ENCODE data around the gene TRIO. TPM values are rescaled to one million over a fixed set of nuclear protein-coding genes. Genes with fewer than 3 reads are reported as not detected.

Gene TRIO
- total RNA-seq, 1 experiment from 2014 or later = 42.1 TPM

GRCh38 chr5:14144586-14145434, 1.7 kb downstream of the TRIO start:
- peak; percentile 94 for DNase-seq (ENCODE audit: low spot score)
- in situ Hi-C loops (cut with HindIII; ENCODE audit: low sequenced_read_pairs) = no loop called here

GRCh38 chr5:14145435-14146334, 2.5 kb downstream of the TRIO start:
- DNase-seq (ENCODE audit: low spot score) = peak; percentile 56
- in situ Hi-C loops (cut with HindIII; ENCODE audit: low sequenced_read_pairs) = no loop called here

GRCh38 chr5:14146725-14147124, 3.6 kb downstream of the TRIO start:
- in situ Hi-C loops (cut with HindIII; ENCODE audit: low sequenced_read_pairs) = no loop called here
- DNase-seq (ENCODE audit: low spot score) = no peak

- in situ Hi-C loops (cut with HindIII; ENCODE audit: low sequenced_read_pairs) = no loop called here
- DNase-seq (ENCODE audit: low spot score) = no peak
These were observed 4.1 kb downstream of the TRIO start for GRCh38 chr5:14147210-14147609.

GRCh38 chr5:14148483-14148882, 5.3 kb downstream of the TRIO start:
- in situ Hi-C loops (cut with HindIII; ENCODE audit: low sequenced_read_pairs) = no loop called here
- DNase-seq (ENCODE audit: low spot score) = no peak

- in situ Hi-C loops (cut with HindIII; ENCODE audit: low sequenced_read_pairs) = no loop called here
- no peak for DNase-seq (ENCODE audit: low spot score)
These were observed 5.9 kb downstream of the TRIO start for GRCh38 chr5:14148890-14149671.

- in situ Hi-C loops (cut with HindIII; ENCODE audit: low sequenced_read_pairs) = no loop called here
- DNase-seq (ENCODE audit: low spot score) = no peak
These were observed 6.6 kb downstream of the TRIO start for GRCh38 chr5:14149672-14150274.

- in situ Hi-C loops (cut with HindIII; ENCODE audit: low sequenced_read_pairs) = no loop called here
- no peak for DNase-seq (ENCODE audit: low spot score)
These were observed 8.3 kb downstream of the TRIO start for GRCh38 chr5:14151416-14151815.

- in situ Hi-C loops (cut with HindIII; ENCODE audit: low sequenced_read_pairs) = no loop called here
These were observed 10.1 kb downstream of the TRIO start for GRCh38 chr5:14153071-14153864.

GRCh38 chr5:14153932-14154731, 11.0 kb downstream of the TRIO start:
- in situ Hi-C loops (cut with HindIII; ENCODE audit: low sequenced_read_pairs) = no loop called here
- peak; percentile 40 for DNase-seq (ENCODE audit: low spot score)

More at GRCh38 chr5:14153071-14153864, 10.1 kb downstream of the TRIO start:
- no peak for DNase-seq (ENCODE audit: low spot score)

GRCh38 chr5:14155075-14155474, 11.9 kb downstream of the TRIO start:
- in situ Hi-C loops (cut with HindIII; ENCODE audit: low sequenced_read_pairs) = no loop called here
- DNase-seq (ENCODE audit: low spot score) = no peak

- DNase-seq (ENCODE audit: low spot score) = no peak
- in situ Hi-C loops (cut with HindIII; ENCODE audit: low sequenced_read_pairs) = no loop called here
These were observed 12.6 kb downstream of the TRIO start for GRCh38 chr5:14155739-14156138.

GRCh38 chr5:14156290-14156649, 13.1 kb downstream of the TRIO start:
- in situ Hi-C loops (cut with HindIII; ENCODE audit: low sequenced_read_pairs) = no loop called here
- DNase-seq (ENCODE audit: low spot score) = no peak

GRCh38 chr5:14156650-14157492, 13.7 kb downstream of the TRIO start:
- no peak for DNase-seq (ENCODE audit: low spot score)
- in situ Hi-C loops (cut with HindIII; ENCODE audit: low sequenced_read_pairs) = no loop called here

GRCh38 chr5:14157493-14157782, 14.3 kb downstream of the TRIO start:
- in situ Hi-C loops (cut with HindIII; ENCODE audit: low sequenced_read_pairs) = no loop called here
- DNase-seq (ENCODE audit: low spot score) = no peak

GRCh38 chr5:14158890-14159666, 15.9 kb downstream of the TRIO start:
- DNase-seq (ENCODE audit: low spot score) = no peak
- in situ Hi-C loops (cut with HindIII; ENCODE audit: low sequenced_read_pairs) = no loop called here
